ENCODE data around the gene ENOX1.
A peak's percentile ranks its signal among the peaks of the same experiment; 100 is the strongest.

ENOX1 gene

GRCh38 chr13:43785261-43785649 lies 1.5 kb downstream of the ENOX1 start:
- DNase-seq: peak; percentile 45 to 52

DNA sequence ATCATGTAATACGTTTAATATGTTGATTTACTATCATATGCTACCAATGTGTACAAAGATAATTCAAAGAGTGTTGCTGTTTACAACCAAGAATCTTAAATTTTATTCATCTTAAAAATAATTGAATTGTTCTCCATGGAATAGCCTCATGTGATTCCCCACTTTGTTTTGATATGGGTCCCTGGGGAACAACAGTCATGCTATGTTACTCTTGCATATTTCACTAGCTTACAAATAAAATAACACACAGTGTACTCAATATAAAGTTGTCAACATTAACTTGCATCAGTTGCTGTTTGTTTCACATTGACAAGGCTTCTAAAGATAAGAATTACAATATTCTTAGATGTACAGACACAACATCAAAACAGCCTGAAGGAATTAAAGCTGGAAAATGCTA lies 2.3 kb downstream of the ENOX1 start:
- DNase-seq: peak; percentile 34 to 56

DNA sequence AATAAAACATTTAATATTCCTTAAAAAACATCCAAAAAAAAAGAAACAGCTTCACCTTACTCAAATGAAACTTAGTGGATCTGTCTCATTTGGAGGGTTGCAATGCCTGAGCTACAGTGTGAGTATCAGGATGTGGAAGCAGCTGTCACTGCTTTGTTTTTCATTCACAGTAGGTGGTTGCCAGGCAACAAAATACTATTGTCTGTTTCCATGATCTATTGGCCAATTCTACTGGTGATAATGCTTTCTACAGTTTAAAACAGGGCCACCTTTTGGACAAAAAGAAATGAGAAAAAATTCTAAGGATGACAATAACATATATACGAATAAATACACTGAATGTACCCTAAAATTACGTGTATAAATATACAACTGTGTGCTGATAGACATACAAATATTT lies 3.0 kb downstream of the ENOX1 start:
- DNase-seq: peak; percentile 88 to 92

DNA sequence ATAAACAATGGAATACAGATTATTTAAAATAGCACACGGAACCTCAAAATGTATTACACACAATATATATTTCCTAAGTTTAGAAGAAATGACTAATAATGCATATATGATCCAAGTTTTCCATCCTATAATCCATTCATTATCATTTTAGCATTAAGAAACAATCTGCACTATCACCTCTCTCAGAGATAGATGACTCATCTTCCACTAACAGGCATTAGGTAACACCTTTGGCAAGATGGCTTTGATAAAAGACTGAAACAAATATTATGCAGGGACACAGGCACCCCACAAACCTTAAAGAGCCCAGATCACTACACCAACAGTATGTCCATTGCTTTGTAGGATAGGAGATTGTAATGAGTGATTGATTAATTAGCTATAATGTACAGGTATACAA lies 4.1 kb downstream of the ENOX1 start:
- no peak for DNase-seq

- no peak for DNase-seq
Observed at GRCh38 chr13:43780666-43781065, 6.1 kb downstream of the ENOX1 start.

DNA sequence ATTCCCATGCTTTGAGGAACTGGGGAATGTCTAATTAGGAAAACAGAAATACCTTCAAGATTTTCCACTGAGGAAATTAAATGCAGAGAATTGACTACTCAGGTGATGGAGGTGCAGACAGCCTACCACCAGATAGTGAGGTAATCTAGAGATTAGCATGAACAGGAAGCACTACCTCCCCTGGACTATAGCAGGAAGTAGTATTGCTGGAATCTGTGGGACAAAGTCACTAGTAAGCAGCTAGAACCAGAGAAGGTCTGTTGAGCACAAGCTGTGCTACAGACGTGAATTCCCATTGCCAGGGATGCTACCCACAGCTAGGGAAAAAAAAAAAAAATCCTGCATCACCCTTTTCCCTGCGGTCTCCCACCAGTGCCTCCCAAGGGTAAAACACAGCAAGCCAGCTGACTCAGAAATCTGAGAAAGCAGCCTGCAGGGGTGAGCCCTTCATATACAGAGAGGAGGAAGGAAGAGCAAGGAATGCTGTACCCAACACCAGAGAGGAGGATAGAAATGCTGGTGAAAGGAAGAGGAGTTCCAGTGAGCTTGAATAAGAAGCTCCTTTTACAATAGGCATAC lies 10.2 kb downstream of the ENOX1 start:
- DNase-seq: no peak

DNA sequence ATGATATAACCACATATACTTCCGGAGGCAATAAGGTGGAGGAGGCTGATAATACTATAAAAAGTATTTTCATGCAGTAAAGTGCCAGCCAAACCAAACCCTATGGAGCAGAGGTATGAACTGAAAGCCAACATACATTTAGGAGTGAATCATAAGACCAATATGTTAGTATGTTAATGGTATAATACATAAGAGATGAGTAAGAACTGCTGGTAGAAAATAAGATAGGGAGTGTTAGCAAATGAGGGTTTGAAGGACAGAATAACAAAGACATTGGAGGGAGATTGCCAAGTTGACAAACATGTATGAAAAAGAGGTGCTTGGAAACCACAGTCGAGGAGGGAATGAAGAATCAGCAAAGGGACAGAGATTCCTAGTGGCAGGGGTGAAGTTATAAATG lies 10.8 kb downstream of the ENOX1 start:
- DNase-seq: no peak

DNA sequence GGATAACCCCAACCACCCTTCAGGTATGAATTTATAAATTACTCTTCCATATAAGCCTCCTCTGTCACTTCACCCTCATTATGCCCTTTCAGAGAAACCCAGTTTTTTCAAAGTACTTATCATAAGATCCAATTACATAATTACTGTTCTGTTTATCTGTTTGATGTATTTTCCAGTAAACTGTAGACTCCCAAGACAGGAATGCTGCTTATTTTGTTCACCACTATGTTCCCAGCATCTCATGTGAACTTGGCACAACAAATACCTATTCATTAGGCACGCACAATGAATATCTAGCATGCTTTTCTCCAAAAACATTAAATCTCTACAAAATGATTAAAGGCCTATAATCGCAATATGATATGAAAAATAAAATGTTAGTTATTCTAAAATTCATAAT lies 13.2 kb downstream of the ENOX1 start:
- DNase-seq: no peak

DNA sequence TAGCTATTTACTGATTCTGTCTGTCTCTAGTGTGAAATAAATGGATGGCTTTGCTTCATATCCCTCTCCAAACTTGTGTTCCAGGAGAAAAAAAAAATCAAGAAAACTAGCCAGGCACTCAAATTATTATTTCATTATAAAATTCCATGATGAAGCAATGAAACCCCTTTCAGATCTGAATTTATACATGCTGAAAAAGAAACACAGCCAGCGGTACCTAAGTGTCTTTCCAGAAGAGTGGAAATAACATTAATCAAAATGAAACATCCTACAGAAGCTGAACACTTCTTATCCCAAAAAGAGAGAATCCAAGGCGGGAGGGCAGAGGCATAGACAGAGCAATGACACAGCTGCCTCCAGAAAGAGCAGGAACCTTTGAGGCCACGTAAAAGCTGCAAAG lies 15.9 kb downstream of the ENOX1 start:
- DNase-seq: no peak

DNA sequence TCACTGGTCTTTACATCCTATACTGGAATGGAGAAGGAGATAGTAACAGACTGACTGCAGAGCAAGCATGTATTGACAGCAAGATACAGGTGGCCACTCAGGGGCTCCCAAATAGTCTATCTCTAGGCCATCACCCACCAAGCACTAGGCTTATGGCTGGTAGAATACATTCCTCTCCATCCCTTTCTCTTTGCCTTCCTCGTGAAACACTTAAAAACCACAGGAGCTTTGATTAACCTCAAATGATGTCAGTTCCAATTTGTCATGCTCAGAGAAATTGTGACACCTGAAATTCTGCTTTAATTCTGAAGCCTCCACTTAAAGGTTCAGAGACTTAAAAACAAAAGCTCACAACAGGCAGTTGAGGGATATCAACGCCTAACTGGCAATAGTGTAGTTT lies 17.2 kb downstream of the ENOX1 start:
- no peak for DNase-seq

DNA sequence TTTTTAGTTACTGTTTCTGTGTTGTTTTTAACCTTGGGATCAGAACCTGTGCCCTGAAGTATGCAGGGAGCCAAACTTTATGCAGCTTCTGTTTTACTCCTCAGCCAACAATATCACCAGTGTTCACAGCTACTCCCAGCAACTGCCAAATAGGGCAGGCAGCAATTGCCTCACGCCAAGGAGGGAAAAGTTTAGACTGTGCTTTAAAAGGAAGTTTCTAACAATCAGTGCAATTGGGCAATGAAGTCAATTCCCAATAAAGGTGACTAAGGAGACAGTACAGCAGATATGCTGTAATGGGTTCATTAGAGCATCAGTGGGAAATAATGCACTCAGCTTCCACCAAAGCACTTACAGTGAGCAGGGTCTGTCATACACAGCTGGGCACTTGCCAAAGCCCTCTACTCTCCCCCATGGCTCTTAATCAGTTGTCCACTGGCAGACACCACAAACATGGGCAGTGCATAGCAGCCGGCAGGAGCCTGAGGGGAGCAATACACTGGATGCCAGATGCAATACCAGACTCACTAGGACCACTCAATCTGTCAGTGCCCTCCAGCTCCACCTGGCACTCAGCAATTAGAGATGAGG lies 19.3 kb downstream of the ENOX1 start:
- no peak for DNase-seq

DNA sequence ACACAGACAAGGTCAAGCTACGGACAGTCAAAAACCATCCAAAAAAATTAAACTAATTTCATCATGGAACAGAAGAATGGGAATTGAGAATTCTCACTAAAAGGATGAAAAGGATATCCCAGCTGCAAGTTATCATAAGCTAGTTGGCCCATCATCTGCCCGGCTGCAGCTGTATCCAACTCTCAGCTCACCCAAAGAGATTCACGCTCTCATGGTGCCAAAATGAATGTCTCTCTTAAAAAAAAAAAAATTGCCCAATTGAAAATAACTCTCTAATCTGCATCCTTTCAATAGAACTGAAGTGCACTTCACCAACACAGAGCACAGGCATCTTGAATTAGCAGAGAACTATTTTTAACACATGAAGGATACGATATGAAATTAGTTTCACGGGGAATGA lies 20.0 kb downstream of the ENOX1 start:
- no peak for DNase-seq

- DNase-seq: no peak
Observed at GRCh38 chr13:43764349-43764748, 22.4 kb downstream of the ENOX1 start.

- DNase-seq: no peak
Observed at GRCh38 chr13:43763143-43763759, 23.5 kb downstream of the ENOX1 start.

DNA sequence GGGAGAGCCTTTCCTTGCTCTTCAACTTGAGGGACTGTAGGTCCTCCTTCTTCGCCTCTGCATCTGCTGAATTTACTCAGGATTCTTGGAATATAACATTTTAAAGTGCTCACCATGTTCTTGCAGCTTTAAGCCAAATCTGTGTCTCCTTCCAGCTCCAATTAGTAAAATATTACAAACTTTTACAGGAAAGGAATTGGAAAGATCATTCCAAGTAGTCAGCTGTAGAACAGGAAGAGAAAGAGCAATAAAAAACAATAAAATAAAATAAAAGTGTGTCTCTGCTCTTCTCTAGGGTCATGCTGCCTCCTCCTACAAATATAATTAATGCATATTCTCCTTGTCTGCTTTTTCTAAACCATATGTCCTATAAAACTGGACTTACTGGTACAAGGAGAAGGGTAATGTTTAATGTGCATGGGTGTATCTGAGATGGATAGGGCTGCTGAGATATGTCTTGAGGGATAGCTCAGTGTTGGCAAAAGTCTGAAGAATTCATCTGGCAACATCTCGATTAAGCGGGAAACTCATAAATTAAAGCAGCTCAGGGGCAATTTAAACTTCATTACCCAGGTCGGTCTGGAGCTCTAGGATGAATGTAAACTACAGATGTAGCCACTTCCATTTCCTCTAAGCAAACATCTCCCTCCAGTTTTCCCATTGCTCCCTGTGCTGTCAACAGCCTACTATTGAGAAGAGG lies 25.0 kb downstream of the ENOX1 start:
- no peak for DNase-seq

GRCh38 chr13:43760257-43760656 lies 26.5 kb downstream of the ENOX1 start:
- DNase-seq: no peak

GRCh38 chr13:43758834-43759233 lies 27.9 kb downstream of the ENOX1 start:
- no peak for DNase-seq

DNA sequence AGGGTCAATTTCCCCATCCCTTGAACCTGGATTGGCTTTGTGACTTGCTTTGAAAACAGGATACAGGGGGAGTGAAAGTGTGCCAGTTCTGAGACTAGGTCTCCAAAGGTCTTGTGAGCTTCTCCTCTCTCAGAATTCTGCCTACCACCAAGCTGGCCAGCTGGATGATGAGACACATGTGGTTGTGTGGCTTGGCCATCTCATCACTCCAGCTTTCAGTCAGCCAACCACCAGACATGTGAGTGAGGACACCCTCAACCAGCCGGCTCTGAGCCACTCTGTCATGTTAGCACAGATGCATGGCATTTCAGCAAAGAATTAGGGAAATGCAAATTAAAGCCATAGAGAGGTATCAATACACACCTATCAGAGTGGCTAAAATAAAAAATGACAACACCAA lies 29.5 kb downstream of the ENOX1 start:
- no peak for DNase-seq

- no peak for DNase-seq
Observed at GRCh38 chr13:43755844-43756243, 30.9 kb downstream of the ENOX1 start.

DNA sequence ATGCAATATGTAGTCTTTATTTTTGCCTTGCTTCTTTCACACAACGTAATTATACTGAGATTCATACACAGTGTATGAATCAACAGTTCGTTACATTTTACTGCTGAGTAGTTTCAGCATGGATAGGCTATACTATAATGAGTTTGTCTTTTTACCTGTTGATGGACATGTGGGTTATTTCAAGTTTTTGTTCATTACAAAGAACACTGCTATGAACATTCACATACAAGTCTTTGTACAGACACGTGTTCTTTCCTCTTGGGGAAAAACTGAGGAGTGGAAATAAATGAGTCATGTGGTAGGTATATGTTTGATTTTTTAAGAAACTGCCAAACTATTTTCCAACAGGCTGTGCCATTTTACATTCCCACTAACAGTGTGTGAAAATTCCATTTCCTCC lies 35.1 kb downstream of the ENOX1 start:
- no peak for DNase-seq

DNA sequence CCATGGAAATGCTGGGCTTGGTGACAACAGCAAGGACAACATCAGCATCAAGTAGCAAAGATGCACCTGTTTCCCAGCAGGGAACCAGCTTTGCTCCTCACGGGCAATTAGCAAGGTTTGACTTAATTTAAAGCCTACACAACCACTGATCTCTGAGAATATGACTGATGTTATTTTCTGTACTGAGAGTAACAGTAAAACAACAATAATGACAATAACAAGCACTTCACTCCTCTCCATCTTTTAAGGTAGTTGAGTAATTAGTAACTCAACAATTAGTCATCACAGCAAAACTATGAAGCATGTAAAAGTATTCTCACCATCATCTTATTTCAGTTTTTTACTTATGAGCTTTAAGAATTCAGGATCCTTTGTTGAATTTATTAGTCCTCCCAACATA lies 37.3 kb downstream of the ENOX1 start:
- no peak for DNase-seq

DNA sequence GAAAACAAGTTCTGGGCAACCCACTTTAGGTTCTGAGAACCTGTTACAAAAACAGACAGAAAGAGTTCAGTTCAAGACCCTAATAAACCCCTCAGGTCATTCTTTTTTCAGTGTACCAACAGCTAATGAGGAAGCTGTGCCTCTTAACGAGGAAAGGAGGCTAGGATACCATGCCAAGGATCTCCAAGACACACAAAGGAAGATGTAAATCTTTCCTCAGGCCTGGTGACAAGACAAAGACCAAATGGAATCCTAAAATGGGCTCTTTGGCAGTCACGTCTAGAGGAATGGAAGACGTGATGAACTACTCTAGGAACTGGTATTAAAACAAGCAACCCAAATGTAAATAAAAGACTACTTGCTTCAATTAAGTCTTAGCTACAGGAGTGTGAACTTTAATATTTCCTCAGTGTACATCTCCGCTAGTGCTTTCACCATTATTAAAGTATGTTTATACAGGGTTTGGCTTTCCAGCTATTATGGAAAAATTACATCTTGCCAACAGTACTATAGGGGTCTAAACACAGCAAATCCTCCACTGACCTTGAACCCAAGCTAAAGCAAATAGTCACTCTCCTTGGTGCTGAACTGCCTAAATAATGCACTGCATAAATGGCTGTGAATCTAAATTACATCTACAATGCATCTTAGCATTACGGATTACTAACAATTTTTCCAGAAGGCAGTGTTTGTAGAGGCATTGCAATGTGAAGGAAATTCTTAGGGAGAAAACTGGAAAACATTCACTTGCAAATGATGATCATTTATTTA lies 42.3 kb downstream of the ENOX1 start:
- DNase-seq: no peak

DNA sequence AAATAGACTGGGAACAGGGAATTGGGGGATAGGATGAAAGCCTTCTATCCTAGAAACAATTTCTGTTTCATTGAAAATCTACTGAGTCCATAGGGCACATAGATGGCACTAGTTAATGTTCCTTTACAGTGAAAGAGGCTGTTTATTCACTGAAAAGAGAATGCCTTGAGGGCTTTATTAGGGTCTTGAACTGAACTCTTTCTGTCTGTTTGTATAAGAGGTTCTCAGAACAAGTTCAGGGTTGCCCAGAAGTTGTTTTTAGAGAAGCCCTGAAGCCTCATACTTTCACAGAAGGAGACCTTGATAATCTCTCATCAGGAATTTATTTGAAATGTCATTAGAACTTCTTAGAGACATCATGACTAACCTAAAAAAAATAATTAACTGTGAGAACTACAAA lies 43.9 kb downstream of the ENOX1 start:
- DNase-seq: no peak
